PFSK-1 (cell line): ENCODE data around the gene PRKAG2.

Source experiments
- FOXP2 ChIP-seq: optimal IDR thresholded peaks from 2 replicates; pipeline ENCODE3; 2011; ENCODE audit warnings: borderline replicate concordance, control low read depth, inconsistent platforms; ENCODE audit not compliant: insufficient read depth; ENCODE audit errors: extremely low read length, extremely low read depth
- POLR2AphosphoS5 ChIP-seq: IDR thresholded peaks from 2 replicates; pipeline ENCODE4 v1.6.1; 2012; ENCODE audit warnings: low read depth, mild to moderate bottlenecking, control low read depth, low read length, moderate library complexity
- SIN3A ChIP-seq: IDR thresholded peaks from 2 replicates; pipeline ENCODE4 v1.6.1; 2012; ENCODE audit warnings: mild to moderate bottlenecking, low read length, moderate library complexity, borderline replicate concordance; ENCODE audit not compliant: insufficient read depth
- TAF1 ChIP-seq: IDR thresholded peaks from 2 replicates; pipeline ENCODE4 v1.6.1; 2012; ENCODE audit warnings: low read length, control low read depth, borderline replicate concordance; ENCODE audit not compliant: insufficient read depth
- TF ChIP-seq, protein P1 (sequence below), 2 experiments: IDR thresholded peaks; 2 replicates each; pipeline versions ENCODE4 v1.6.1 to v1.8.0; 2011 to 2012; ENCODE audit warnings: low read depth in 2 of 2, low read length in 2 of 2, control low read depth in 1 of 2, inconsistent platforms in 1 of 2, mild to moderate bottlenecking in 1 of 2, moderate library complexity in 1 of 2; ENCODE audit not compliant: insufficient read depth in 1 of 2

The PRKAG2 gene

DNA sequence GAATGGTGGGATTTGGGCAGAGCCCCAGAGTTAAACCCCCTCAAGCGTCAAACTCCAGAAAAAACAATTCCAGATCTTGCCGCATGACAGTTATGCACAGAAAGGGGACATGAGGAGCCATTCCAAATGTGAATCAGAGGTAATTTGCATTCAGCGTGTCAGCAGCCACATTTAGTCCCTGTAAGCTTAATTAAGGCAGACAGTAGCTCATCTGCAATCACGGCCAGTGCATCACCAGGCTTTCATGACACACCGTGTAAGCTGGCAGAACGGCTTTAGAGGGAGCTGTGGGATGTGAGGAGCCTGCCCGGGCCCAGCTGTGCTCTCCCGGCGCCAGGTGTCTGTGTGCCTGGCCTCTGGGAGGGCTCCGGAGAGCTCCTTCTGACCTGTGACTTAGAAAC, 18.7 kb upstream of the PRKAG2 start:
- TF ChIP-seq, protein P1, sequence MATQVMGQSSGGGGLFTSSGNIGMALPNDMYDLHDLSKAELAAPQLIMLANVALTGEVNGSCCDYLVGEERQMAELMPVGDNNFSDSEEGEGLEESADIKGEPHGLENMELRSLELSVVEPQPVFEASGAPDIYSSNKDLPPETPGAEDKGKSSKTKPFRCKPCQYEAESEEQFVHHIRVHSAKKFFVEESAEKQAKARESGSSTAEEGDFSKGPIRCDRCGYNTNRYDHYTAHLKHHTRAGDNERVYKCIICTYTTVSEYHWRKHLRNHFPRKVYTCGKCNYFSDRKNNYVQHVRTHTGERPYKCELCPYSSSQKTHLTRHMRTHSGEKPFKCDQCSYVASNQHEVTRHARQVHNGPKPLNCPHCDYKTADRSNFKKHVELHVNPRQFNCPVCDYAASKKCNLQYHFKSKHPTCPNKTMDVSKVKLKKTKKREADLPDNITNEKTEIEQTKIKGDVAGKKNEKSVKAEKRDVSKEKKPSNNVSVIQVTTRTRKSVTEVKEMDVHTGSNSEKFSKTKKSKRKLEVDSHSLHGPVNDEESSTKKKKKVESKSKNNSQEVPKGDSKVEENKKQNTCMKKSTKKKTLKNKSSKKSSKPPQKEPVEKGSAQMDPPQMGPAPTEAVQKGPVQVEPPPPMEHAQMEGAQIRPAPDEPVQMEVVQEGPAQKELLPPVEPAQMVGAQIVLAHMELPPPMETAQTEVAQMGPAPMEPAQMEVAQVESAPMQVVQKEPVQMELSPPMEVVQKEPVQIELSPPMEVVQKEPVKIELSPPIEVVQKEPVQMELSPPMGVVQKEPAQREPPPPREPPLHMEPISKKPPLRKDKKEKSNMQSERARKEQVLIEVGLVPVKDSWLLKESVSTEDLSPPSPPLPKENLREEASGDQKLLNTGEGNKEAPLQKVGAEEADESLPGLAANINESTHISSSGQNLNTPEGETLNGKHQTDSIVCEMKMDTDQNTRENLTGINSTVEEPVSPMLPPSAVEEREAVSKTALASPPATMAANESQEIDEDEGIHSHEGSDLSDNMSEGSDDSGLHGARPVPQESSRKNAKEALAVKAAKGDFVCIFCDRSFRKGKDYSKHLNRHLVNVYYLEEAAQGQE (IDR thresholded peaks at IDR 0.05; ENCODE audit: insufficient read depth in 1 of 2, low read depth in 2 of 2, low read length in 2 of 2) = no peak
- TF ChIP-seq FOXP2 (no peak), POLR2AphosphoS5 (no peak), SIN3A (no peak), TAF1 (no peak)

DNA sequence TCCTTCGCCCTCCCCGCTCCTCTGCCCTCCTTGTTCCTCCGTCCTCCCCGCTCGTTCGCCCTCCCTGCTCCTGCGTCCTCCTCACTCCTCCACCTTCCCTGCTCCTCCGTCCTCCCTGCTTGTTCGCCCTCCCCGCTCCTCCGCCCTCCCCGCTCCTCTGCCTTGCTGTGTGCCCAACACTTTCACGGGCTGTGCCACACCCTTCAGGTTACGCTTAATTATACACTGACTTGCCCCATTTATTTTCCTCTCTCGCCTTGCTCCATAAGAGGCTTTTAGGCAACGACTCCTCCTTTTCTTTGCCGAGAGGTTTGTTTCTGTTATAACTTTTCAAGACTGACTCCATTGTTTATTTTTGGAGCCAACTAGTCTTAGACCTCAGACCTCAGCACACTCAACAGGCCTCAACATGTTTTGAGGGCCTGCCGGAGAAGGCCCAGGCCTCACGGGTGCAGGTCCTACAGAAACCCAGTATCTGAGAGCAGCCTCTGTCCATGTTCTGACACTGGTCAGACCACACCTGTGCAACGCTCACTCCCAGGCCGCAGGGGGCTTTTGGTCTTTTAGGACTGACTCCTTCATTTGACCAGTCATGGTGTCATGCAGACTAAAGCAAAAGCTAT, 18.2 kb upstream of the PRKAG2 start:
- TF ChIP-seq TAF1 (no peak), POLR2AphosphoS5 (no peak), FOXP2 (no peak), SIN3A (no peak)
- TF ChIP-seq, protein P1 (IDR thresholded peaks at IDR 0.05; ENCODE audit: insufficient read depth in 1 of 2, low read depth in 2 of 2, low read length in 2 of 2) = no peak

DNA sequence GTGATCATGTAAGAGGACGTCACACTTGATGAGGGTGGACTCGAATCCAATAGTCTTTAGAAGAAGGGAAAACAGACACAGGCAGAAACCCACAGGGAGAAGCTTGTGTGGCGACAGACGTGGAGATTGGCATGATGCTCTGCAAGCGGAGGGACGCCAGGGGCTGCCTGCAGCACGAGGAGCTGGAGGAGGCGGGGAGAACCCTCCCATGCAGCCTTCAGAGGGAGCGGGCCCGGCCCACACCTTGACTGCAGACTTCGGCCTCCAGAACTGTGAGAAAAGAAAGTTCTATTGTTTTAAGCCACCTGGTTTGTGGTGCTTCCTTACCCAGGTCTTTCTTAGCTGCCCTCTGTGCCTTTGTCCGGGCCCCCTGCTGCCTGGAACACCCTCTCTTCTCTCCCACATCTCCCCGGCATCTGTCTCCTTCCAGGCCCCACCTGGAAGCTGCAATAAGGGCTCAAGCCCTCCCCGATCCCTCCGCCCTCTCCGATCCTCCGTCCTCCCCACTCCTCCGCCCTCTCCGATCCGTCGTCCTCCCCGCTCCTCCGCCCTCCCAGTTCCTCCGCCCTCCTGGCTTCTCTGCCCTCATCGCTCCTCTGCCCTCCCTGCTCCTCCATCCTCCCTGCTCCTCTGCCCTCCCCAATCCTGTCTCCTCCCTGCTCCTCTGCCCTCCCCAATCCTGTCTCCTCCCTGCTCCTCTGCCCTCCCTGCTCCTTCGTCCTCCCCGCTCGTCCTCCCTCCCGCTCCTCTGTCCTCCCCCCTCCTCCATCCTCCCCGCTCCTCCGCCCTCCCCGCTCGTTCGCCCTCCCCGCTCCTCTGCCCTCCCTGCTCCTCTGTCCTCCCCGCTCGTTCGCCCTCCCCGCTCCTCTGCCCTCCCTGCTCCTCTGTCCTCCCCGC, 17.4 kb upstream of the PRKAG2 start:
- no peak for TF ChIP-seq POLR2AphosphoS5
- TF ChIP-seq, protein P1 (IDR thresholded peaks at IDR 0.05; ENCODE audit: insufficient read depth in 1 of 2, low read depth in 2 of 2, low read length in 2 of 2) = no peak
- no peak for TF ChIP-seq FOXP2
- no peak for TF ChIP-seq SIN3A
- TF ChIP-seq TAF1 = no peak

DNA sequence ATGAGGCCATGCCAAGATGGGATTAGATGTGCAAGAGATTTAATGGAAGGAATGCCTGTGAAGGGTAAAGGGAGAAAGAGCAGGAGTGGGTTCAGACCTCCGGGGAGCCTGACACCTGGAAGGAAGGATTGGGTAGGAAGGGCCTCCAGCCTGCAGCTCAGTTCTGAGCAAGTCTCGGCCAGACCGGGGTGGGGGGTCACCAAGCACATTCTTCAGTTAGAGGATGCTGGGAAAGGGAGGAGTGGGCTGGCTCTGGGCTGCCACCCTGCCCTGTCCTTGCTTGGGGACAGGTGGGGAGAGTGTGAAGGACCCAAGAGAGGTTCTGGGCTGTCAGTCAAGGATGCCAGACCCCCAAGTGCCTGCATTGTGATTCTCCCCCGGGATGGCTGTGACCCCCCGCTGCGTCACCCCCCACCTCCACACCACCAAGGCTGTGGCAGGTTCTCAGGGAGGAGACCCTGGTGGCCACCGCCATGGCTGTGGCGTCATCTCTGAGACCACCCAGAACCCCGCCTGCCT, 16.5 kb upstream of the PRKAG2 start:
- TF ChIP-seq POLR2AphosphoS5 = no peak
- no peak for TF ChIP-seq SIN3A
- no peak for TF ChIP-seq FOXP2
- no peak for TF ChIP-seq TAF1
- TF ChIP-seq, protein P1 (IDR thresholded peaks at IDR 0.05; ENCODE audit: insufficient read depth in 1 of 2, low read depth in 2 of 2, low read length in 2 of 2) = no peak
